Measurements from ENCODE around the gene TRIM37.
"Not testable (repeated sequence)": the region's sequence is repeated elsewhere in the genome, so short reads cannot be mapped to it uniquely, and the experiment has no call there.

TRIM37 gene

DNA sequence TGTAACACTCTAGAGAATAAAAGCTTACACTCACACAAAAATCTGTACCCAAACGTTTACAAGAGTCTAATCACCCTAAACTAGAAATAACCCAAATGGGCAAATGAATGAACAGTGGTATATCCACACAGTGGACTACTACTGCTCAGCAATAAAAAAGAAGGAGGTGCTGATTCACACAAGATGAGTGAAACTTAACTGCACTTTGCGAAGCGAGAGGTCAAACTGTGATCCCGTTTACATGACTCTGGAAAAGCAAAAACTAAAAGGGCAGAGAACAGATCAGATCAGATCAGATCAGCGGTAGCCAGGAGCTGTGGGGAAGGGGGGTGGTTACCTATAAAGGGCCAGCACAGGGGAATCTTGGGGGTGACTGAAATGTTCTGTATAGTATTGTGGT is 113.4 kb downstream of the TRIM37 start:
- no peak for DNase-seq (ENCODE audit: low spot score)

GRCh38 chr17:58991718-58992331 is 114.9 kb downstream of the TRIM37 start:
- no peak for DNase-seq (ENCODE audit: low spot score)

- no peak for DNase-seq (ENCODE audit: low spot score)
Observed at GRCh38 chr17:58989629-58990028, 117.1 kb downstream of the TRIM37 start.

GRCh38 chr17:58985971-58986370 is 120.7 kb downstream of the TRIM37 start:
- DNase-seq (ENCODE audit: low spot score): no peak

DNA sequence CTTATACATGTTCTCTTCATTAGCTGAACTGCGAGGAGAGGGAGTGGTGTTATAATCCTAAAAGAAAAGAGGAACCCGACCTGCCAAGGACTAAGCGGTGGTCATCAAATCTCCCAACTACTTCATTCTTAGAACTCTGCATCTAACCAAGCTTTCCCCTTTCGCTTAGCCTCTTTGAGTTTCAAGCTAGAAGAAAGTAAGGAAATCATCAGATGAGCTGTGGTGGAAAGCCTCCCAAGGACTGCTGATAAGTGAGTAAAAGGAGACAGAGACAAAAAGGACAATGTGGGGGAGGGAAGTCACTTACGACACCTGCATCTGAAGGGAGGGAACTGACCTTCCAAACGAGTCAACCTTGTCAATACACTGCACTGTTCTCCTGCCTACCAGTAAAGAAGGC is 121.3 kb downstream of the TRIM37 start:
- DNase-seq (ENCODE audit: low spot score): no peak

DNA sequence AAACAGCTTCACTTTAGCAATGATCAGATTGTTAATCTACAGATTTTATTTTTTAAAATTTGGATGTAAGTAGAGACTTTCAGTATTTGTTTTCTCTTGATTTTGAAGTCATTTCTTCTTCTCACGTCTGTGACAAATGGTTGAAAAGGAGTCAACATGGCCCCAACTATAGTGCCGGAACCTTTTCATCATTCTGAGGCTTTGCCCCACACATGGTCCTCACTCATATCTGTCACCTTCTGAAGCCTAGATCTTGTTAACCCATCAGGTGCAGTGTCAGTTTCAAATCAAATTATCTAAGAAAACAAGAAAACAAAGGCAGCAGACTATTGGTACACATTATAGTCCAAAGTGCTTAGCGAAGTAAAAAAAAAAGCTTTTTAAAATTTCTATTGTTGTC is 124.1 kb downstream of the TRIM37 start:
- DNase-seq (ENCODE audit: low spot score): no peak

- no peak for DNase-seq (ENCODE audit: low spot score)
Observed at GRCh38 chr17:58980706-58981481, 125.8 kb downstream of the TRIM37 start.

- DNase-seq (ENCODE audit: low spot score): no peak
Observed at GRCh38 chr17:58976541-58976940, 130.1 kb downstream of the TRIM37 start.

DNA sequence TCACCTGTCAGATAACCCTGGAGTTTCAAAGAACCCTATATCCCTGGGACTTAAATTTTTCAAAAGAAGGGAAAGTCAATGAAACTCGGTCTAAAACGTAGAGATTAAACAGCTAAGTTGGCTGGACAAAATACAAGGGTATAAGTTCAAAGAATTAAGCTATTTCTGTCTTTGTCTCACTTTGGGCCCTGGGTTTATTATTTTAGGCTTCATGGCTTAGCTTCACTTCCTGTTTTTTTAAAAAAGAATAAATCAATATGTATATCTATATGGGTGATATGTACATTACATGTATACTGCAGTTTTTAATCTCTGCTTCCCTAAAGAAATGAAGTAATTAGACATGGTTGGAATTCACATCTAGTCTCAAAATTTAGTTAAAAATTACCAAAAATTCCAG is 132.3 kb downstream of the TRIM37 start:
- DNase-seq (ENCODE audit: low spot score): no peak

DNA sequence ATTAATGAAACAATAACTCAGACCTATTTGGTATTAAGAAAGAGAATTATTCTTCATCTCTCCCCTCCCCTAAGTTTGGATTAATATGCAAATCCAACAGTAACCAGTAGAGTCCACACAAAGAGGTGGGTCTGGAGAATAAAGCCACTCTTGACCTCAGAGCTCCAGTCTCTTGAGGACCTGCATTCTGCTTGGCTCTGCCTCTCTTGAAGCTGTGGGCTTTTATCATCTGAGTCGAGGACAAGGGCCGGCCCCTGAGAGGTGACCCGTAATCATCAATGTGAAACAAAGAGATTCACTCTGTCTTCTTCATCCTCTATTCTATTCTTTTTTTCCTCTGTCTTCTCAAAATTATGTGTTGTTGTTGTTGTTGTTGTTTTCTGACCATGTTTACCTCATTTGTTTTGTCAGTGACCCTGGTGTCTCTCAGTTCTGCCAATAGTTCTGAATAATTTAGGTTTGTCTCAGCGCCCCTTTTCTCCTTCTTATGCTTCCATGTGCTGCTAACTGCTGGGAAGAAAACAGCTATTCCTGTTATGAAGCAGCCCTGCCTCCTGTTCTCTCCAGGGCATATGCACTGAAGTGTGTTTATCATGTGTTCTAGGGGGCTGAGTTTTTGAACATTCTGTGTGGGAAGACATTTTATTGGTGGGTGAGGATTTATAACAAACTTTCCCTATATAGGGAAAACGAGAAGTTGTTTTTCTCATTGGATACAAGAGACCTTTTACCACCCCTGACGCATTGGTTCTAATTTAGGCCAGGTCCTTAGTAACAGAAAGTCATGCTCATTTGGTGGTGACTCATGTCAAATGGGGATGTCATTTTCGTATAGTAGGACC is 135.8 kb downstream of the TRIM37 start:
- no peak for DNase-seq (ENCODE audit: low spot score)

DNA sequence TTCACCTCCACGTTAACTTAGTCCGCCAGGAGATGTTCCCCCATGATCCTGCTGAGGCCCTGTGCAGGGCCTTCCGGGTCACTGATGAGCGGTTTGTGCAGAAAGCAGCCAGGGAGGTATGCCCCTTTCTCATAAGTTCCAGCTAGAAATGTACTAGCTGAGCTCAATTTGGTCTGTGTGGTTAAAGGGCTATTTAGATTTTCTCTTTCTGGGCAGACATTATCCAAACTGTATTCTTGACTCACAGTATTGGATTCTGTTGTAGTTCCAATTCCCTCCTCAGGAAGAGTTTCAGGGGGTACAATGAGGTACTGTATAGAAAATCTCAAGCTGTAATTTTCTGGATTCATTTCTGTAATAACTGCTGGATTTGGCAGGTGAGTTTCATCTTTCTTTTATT is 137.1 kb downstream of the TRIM37 start:
- no peak for DNase-seq (ENCODE audit: low spot score)

DNA sequence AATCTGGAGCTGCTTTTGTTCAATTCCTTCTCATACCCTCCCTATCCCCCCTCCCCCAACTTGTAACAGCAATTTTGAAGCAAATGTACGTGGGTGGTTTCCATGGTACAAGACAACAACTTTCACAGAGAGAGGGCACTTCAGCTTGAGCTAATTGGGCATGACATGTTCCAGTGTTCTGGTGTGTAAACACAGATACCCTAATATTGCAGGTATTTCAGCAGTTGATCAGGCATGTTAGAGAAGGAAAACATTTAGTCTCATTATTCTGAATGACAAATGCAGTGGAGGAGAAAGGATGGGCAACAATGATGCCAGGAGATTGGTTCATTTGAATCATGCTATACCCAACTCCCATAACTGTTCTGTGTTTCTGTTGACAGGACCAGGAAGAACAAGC is 137.5 kb downstream of the TRIM37 start:
- no peak for DNase-seq (ENCODE audit: low spot score)

- no peak for DNase-seq (ENCODE audit: low spot score)
Observed at GRCh38 chr17:58968426-58969061, 138.1 kb downstream of the TRIM37 start.

GRCh38 chr17:58966208-58966607 is 140.5 kb downstream of the TRIM37 start:
- no peak for DNase-seq (ENCODE audit: low spot score)

GRCh38 chr17:58965221-58965620 is 141.5 kb downstream of the TRIM37 start:
- no peak for DNase-seq (ENCODE audit: low spot score)

GRCh38 chr17:58960068-58960467 is 146.6 kb downstream of the TRIM37 start:
- no peak for DNase-seq (ENCODE audit: low spot score)

DNA sequence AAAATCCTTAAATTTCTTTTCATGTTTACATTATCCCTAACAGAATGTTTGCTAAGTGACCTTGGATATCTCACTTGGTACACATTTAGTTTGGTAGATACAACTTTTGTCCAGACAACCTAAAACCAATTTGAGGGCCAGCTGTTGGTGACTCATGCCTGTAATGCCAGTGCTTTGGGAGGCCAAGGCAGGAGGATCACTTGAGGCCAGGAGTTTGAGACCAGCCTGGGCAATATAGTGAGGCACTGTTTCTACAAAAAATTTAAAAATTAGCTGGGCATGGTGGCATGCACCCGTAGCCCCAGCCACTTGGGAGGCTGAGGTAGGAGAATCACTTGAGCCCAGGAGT is 149.0 kb downstream of the TRIM37 start:
- not testable (repeated sequence) for DNase-seq (ENCODE audit: low spot score)

GRCh38 chr17:58956997-58957724 is 149.5 kb downstream of the TRIM37 start:
- DNase-seq (ENCODE audit: low spot score): no peak

GRCh38 chr17:58954358-58954757 is 152.3 kb downstream of the TRIM37 start:
- DNase-seq (ENCODE audit: low spot score): not testable (repeated sequence)

DNA sequence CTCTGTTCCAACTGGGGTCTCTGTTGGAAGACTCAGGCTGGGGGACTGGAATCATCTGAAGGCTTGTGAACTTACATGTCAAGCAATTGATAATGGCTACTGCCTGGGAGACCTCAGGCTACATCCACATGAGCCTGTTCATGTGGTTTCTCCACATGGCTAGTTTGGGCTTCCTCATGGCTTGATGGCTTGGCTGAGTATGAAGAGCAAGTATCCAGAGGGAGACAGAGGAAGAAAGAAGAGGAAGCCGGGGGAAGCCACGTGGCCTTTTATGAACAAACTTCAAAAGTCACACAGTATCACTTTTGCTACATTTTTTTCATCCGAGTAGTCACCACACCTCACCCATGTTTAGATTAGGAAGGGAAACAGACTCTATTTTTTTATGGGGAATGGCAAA is 158.9 kb downstream of the TRIM37 start:
- no peak for DNase-seq (ENCODE audit: low spot score)

DNA sequence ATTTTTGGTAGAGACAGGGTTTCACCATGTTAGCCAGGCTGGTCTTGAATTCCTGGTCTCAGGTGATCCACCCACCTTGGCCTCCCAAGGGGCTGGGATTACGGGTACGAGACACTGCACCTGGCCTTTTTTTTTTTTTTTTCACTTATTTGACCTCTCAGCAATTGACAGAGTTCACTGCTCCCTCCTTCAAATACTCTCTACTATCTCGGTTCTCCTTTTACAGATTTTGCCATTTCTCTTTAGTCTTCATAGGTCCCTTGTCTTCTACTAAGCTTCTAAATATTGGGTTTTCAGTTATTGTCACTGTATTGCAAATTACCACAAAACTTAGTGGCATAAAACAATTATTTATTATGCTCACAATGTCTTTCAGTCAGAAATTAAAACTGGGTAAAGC is 159.3 kb downstream of the TRIM37 start:
- no peak for DNase-seq (ENCODE audit: low spot score)

DNA sequence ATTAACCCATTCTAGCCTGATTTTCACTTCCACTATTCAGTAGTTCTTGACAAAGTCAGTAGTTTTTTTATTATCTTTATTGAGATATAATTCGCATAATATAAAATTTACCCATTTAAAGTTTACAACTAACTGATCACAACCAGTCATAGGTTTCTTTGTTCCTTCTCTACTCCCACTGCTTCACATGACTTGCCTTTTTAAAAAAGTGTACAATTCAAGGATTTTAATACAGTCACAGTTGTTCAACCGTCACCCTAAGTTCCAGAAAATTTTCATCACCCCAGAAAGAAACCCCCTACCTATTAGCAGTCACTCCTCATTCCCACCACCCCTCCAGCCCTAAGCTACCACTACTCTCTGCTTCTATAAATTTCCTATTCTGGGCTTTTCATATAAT is 162.5 kb downstream of the TRIM37 start:
- no peak for DNase-seq (ENCODE audit: low spot score)

Data from CD4-positive, alpha-beta T cell treated with Interleukin-6 at 100 ng/mL for 8 hours (primary cell).